NB4 (cell line): ENCODE data around the gene LSM11.

Source experiments
- DNase-seq: peaks from one replicate; pipeline ENCODE4 v3.0.0; 2010; ENCODE audit warnings: low read depth
- H3K4me3 ChIP-seq: one replicate; pipeline ENCODE4 v1.5.1; 2011; ENCODE audit warnings: mild to moderate bottlenecking, low read depth, low read length, moderate library complexity
- CTCF ChIP-seq: IDR thresholded peaks from one replicate; pipeline ENCODE4 v1.5.1; 2012; ENCODE audit warnings: low read depth, low read length
- MAX ChIP-seq: IDR thresholded peaks from 2 replicates; pipeline ENCODE4 v1.6.1; 2011; ENCODE audit warnings: low read depth, low read length
- MYC ChIP-seq: IDR thresholded peaks from 2 replicates; pipeline ENCODE4 v1.6.1; 2011; ENCODE audit warnings: low read depth, low read length
- POLR2A ChIP-seq: IDR thresholded peaks from 2 replicates; pipeline ENCODE4 v1.6.1; 2011; ENCODE audit warnings: mild to moderate bottlenecking; ENCODE audit not compliant: insufficient read length; ENCODE audit errors: extremely low read depth

LSM11 gene

GRCh38 chr5:157749462-157749799 lies 5.9 kb downstream of the LSM11 start:
- H3K4me3 ChIP-seq = no peak overlapping the region
- TF ChIP-seq CTCF (no peak), MYC (no peak), POLR2A (no peak), MAX (no peak)

GRCh38 chr5:157750320-157750719 lies 6.8 kb downstream of the LSM11 start:
- no peak overlapping the region for H3K4me3 ChIP-seq
- TF ChIP-seq MYC (no peak), MAX (no peak), POLR2A (no peak), CTCF (no peak)
- DNase-seq = no peak

More at GRCh38 chr5:157749462-157749799, 5.9 kb downstream of the LSM11 start:
- DNase-seq = no peak

GRCh38 chr5:157756122-157756521 lies 12.6 kb downstream of the LSM11 start:
- TF ChIP-seq CTCF (no peak), POLR2A (no peak), MAX (no peak), MYC (no peak)
- no peak overlapping the region for H3K4me3 ChIP-seq
- no peak for DNase-seq

GRCh38 chr5:157758706-157759105 lies 15.2 kb downstream of the LSM11 start:
- no peak for DNase-seq
- TF ChIP-seq MYC = no peak
- no peak for TF ChIP-seq CTCF
- no peak for TF ChIP-seq POLR2A

GRCh38 chr5:157761690-157762621 lies 18.4 kb downstream of the LSM11 start:
- no peak for TF ChIP-seq MYC
- peak; percentile 66 for TF ChIP-seq CTCF
- no peak overlapping the region for H3K4me3 ChIP-seq
- peak; percentile 64 for DNase-seq

More at GRCh38 chr5:157758706-157759105, 15.2 kb downstream of the LSM11 start:
- H3K4me3 ChIP-seq = no peak overlapping the region

GRCh38 chr5:157764531-157764930 lies 21.0 kb downstream of the LSM11 start:
- no peak overlapping the region for H3K4me3 ChIP-seq
- no peak for DNase-seq
- TF ChIP-seq MAX (no peak), MYC (no peak), POLR2A (no peak), CTCF (no peak)
